Measurements from ENCODE around the gene PIK3CD. TPM values are rescaled to one million over a fixed set of nuclear protein-coding genes. Genes with fewer than 3 reads are reported as not detected.

Gene PIK3CD
- polyA plus RNA-seq, 1 of the 3 experiments (the other 2 are of a cell fraction): 6.0 TPM

GRCh38 chr1:9607352-9607751 is 44.2 kb upstream of the PIK3CD start:
- POLR2A ChIA-PET: no interaction called here
- Histone ChIP-seq H3K36me3 (replicated peaks in 1 of 2; ENCODE audit: control insufficient read depth in 1 of 2, insufficient read depth in 2 of 2, low read length in 1 of 2) (peaks cover 0 to 26% of the 10 kb centered on the region in 2 experiments), H3K9me3 (no peaks in the 10 kb centered on the region), H3K4me1 (ENCODE audit: control insufficient read depth in 1 of 2, insufficient read depth in 2 of 2, low read depth in 1 of 2, low read length in 1 of 2) (peaks cover 0 to 58% of the 10 kb centered on the region in 2 experiments; a peak in 2 of 4 replicates), H3K27me3 (ENCODE audit: insufficient read depth) (no peaks in the 10 kb centered on the region), H3K4me3 (ENCODE audit: low read depth in 2 of 2, low read length in 1 of 2) (no peak overlapping the region), H3F3A (replicated peaks; ENCODE audit: insufficient read depth) (no peaks in the 10 kb centered on the region), H3K4me2 (no peak overlapping the region), H3K9me2 (no peaks in the 10 kb centered on the region), H3K27ac (ENCODE audit: low read depth in 2 of 2, low read length in 1 of 2) (no peak overlapping the region), H3K9ac (no peak overlapping the region), H4K20me1 (ENCODE audit: insufficient read depth) (no peaks in the 10 kb centered on the region), H3K79me2 (ENCODE audit: insufficient read depth) (no peaks in the 10 kb centered on the region), H2AFZ (ENCODE audit: low read depth) (no peak overlapping the region)
- CTCF ChIA-PET: interaction anchor here (1.2 to 3.3 kb wide), 4 partner anchors 8 to 112 kb away, joined by 3 to 13 read pairs (median 7); partner anchors contain the start of gene TMEM201
- no peak for DNase-seq
- 92% methylated on average over 17 of the region's 19 CpGs for WGBS (ENCODE audit: low lambda C conversion rate)
- no peak for TF ChIP-seq JUND (IDR thresholded peaks at IDR 0.05)
- TF ChIP-seq MEF2A (IDR thresholded peaks at IDR 0.05; ENCODE audit: borderline replicate concordance, low read depth): no peak
- TF ChIP-seq NFIC (IDR thresholded peaks at IDR 0.05; ENCODE audit: borderline replicate concordance): no peak
- no peak for TF ChIP-seq PBX3 (IDR thresholded peaks at IDR 0.05)
- no peak for TF ChIP-seq RAD21 (IDR thresholded peaks at IDR 0.05; ENCODE audit: low read length)
- TF ChIP-seq GATA2 (CRISPR knock-in tag; IDR thresholded peaks at IDR 0.05): no peak
- TF ChIP-seq, protein P1, sequence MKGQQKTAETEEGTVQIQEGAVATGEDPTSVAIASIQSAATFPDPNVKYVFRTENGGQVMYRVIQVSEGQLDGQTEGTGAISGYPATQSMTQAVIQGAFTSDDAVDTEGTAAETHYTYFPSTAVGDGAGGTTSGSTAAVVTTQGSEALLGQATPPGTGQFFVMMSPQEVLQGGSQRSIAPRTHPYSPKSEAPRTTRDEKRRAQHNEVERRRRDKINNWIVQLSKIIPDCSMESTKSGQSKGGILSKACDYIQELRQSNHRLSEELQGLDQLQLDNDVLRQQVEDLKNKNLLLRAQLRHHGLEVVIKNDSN (IDR thresholded peaks at IDR 0.05; ENCODE audit: borderline replicate concordance, low read depth): no peak
- no peak for TF ChIP-seq TEAD4 (IDR thresholded peaks at IDR 0.05; ENCODE audit: borderline replicate concordance, insufficient read depth)
- TF ChIP-seq, protein P2, sequence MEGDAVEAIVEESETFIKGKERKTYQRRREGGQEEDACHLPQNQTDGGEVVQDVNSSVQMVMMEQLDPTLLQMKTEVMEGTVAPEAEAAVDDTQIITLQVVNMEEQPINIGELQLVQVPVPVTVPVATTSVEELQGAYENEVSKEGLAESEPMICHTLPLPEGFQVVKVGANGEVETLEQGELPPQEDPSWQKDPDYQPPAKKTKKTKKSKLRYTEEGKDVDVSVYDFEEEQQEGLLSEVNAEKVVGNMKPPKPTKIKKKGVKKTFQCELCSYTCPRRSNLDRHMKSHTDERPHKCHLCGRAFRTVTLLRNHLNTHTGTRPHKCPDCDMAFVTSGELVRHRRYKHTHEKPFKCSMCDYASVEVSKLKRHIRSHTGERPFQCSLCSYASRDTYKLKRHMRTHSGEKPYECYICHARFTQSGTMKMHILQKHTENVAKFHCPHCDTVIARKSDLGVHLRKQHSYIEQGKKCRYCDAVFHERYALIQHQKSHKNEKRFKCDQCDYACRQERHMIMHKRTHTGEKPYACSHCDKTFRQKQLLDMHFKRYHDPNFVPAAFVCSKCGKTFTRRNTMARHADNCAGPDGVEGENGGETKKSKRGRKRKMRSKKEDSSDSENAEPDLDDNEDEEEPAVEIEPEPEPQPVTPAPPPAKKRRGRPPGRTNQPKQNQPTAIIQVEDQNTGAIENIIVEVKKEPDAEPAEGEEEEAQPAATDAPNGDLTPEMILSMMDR (IDR thresholded peaks at IDR 0.05): no peak
- no peak for TF ChIP-seq RFX5 (IDR thresholded peaks at IDR 0.05; ENCODE audit: low read length)
- TF ChIP-seq SMC3 (IDR thresholded peaks at IDR 0.05; ENCODE audit: low read depth, low read length): no peak
- TF ChIP-seq ELF1 (IDR thresholded peaks at IDR 0.05): no peak
- no peak for TF ChIP-seq FOXJ3 (CRISPR knock-in tag; IDR thresholded peaks at IDR 0.05)
- TF ChIP-seq, protein P3, sequence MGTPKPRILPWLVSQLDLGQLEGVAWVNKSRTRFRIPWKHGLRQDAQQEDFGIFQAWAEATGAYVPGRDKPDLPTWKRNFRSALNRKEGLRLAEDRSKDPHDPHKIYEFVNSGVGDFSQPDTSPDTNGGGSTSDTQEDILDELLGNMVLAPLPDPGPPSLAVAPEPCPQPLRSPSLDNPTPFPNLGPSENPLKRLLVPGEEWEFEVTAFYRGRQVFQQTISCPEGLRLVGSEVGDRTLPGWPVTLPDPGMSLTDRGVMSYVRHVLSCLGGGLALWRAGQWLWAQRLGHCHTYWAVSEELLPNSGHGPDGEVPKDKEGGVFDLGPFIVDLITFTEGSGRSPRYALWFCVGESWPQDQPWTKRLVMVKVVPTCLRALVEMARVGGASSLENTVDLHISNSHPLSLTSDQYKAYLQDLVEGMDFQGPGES (IDR thresholded peaks at IDR 0.05; ENCODE audit: low read depth, low read length): no peak
- TF ChIP-seq CHD2 (IDR thresholded peaks at IDR 0.05; ENCODE audit: low read length, partially characterized antibody): no peak
- no peak for TF ChIP-seq GABPA (IDR thresholded peaks at IDR 0.05; ENCODE audit: low read depth)
- TF ChIP-seq MXI1 (IDR thresholded peaks at IDR 0.05; ENCODE audit: low read depth, low read length): no peak
- no peak for TF ChIP-seq POLR2AphosphoS5 (IDR thresholded peaks at IDR 0.05; ENCODE audit: low read depth, low read length)

Measured in SK-N-SH (cell line).